HG02885 (cell line): ENCODE results near the gene BRD9.
"Not testable (repeated sequence)": the region's sequence is repeated elsewhere in the genome, so short reads cannot be mapped to it uniquely, and the experiment has no call there.

Experiments
- ATAC-seq: cut with Tn5 transposase; IDR thresholded peaks from one replicate; pipeline ENCODE4 v1.9.1; 2021; ENCODE audit warnings: mild to moderate bottlenecking; ENCODE audit not compliant: unreplicated experiment, poor library complexity

BRD9 gene

GRCh38 chr5:848671-849111 is 43.9 kb downstream of the BRD9 start:
- ATAC-seq, result no peak

- not testable (repeated sequence) for ATAC-seq
Observed at GRCh38 chr5:847736-848135, 44.9 kb downstream of the BRD9 start.

- ATAC-seq, result not testable (repeated sequence)
Observed at GRCh38 chr5:847212-847611, 45.4 kb downstream of the BRD9 start.

- peak; percentile 44 for ATAC-seq
Observed at GRCh38 chr5:846602-847091, 46.0 kb downstream of the BRD9 start.

GRCh38 chr5:845676-846601 is 46.7 kb downstream of the BRD9 start:
- peak; percentile 24 for ATAC-seq

- not testable (repeated sequence) for ATAC-seq
Observed at GRCh38 chr5:845031-845675, 47.4 kb downstream of the BRD9 start.

GRCh38 chr5:844426-844825 is 48.2 kb downstream of the BRD9 start:
- not testable (repeated sequence) for ATAC-seq

GRCh38 chr5:843926-844325 is 48.7 kb downstream of the BRD9 start:
- ATAC-seq, result not testable (repeated sequence)

GRCh38 chr5:843371-843770 is 49.2 kb downstream of the BRD9 start:
- ATAC-seq, result not testable (repeated sequence)

GRCh38 chr5:842402-843221 is 50.0 kb downstream of the BRD9 start:
- not testable (repeated sequence) for ATAC-seq

GRCh38 chr5:841531-842401 is 50.8 kb downstream of the BRD9 start:
- ATAC-seq, result not testable (repeated sequence)

- ATAC-seq, result not testable (repeated sequence)
Observed at GRCh38 chr5:840974-841435, 51.6 kb downstream of the BRD9 start.

GRCh38 chr5:840118-840973 is 52.3 kb downstream of the BRD9 start:
- not testable (repeated sequence) for ATAC-seq

GRCh38 chr5:838431-838851 is 54.2 kb downstream of the BRD9 start:
- ATAC-seq, result not testable (repeated sequence)

GRCh38 chr5:837621-838121 is 54.9 kb downstream of the BRD9 start:
- ATAC-seq, result not testable (repeated sequence)

GRCh38 chr5:835933-836612 is 56.5 kb downstream of the BRD9 start:
- ATAC-seq, result not testable (repeated sequence)

GRCh38 chr5:834013-834412 is 58.6 kb downstream of the BRD9 start:
- not testable (repeated sequence) for ATAC-seq
